ENCODE measurements around the gene PGAM5.

The PGAM5 gene

DNA sequence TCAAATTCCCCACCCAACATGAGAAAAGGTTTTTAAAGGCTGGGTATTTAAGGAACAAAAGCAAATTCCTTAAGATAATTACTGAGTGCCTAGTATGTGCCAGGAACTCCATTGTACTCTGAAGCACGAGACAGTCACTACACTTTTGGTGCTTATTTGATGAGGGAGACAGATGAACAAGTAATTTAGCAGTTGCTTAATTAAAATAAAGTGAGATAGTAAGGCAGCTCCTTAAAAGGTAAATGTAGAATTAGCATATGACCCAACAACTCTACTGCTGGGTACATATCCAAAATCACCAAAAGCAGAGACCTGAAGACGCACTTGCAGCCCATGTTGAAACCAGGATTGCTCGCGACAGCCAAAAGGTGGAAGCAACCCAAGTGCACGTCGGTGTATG is 44.8 kb upstream of the PGAM5 start:
- TF ChIP-seq, protein P1, sequence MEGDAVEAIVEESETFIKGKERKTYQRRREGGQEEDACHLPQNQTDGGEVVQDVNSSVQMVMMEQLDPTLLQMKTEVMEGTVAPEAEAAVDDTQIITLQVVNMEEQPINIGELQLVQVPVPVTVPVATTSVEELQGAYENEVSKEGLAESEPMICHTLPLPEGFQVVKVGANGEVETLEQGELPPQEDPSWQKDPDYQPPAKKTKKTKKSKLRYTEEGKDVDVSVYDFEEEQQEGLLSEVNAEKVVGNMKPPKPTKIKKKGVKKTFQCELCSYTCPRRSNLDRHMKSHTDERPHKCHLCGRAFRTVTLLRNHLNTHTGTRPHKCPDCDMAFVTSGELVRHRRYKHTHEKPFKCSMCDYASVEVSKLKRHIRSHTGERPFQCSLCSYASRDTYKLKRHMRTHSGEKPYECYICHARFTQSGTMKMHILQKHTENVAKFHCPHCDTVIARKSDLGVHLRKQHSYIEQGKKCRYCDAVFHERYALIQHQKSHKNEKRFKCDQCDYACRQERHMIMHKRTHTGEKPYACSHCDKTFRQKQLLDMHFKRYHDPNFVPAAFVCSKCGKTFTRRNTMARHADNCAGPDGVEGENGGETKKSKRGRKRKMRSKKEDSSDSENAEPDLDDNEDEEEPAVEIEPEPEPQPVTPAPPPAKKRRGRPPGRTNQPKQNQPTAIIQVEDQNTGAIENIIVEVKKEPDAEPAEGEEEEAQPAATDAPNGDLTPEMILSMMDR (IDR thresholded peaks at IDR 0.05; ENCODE audit: low read depth, low read length): no peak
- no peak overlapping the region for H3K4me3 ChIP-seq (ENCODE audit: low read depth, low read length)

DNA sequence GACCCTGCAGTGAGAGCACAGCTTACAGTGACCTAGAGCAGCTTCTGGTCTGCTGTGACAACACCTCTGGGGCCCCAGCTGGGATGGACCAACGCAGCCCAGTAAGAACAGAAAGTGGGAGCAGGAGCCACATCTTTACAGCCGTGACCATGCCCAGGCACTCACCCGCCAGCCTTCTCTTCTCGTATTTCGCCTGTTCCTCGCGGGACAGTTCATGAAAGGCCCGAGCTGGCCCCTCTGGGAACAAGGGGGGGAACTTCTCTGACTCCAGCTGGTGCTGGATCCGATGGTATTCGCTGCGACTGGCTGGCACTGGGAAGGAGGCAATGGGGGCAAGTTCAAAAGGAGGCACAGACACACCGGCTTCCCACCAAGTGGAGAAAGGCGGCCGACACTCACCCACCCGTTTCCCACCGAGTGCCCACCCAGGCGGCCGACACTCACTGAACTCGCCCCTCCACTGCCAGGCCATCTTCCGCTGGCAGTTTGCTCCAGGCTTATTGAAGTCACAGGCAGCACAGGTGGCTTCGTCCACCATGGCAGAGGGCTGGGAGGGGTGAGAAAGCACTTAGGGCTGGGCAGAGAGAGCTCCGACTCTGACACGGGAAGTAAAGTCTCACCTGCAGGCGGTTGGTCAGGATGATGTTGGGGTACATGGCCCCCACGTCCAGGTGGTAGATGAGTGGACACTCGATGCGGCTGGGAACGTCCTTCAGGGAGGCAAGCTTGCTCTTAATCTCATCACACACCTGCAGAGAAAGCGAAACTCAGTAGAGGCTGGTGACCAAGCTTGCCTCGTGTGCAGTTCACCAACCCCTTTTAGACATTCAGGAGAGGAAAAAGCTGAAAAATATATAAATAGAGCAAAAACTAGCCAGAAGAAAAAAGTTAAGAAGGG is 42.2 kb upstream of the PGAM5 start:
- H3K4me3 ChIP-seq (ENCODE audit: low read depth, low read length): no peak overlapping the region
- TF ChIP-seq, protein P1 (IDR thresholded peaks at IDR 0.05; ENCODE audit: low read depth, low read length): no peak

DNA sequence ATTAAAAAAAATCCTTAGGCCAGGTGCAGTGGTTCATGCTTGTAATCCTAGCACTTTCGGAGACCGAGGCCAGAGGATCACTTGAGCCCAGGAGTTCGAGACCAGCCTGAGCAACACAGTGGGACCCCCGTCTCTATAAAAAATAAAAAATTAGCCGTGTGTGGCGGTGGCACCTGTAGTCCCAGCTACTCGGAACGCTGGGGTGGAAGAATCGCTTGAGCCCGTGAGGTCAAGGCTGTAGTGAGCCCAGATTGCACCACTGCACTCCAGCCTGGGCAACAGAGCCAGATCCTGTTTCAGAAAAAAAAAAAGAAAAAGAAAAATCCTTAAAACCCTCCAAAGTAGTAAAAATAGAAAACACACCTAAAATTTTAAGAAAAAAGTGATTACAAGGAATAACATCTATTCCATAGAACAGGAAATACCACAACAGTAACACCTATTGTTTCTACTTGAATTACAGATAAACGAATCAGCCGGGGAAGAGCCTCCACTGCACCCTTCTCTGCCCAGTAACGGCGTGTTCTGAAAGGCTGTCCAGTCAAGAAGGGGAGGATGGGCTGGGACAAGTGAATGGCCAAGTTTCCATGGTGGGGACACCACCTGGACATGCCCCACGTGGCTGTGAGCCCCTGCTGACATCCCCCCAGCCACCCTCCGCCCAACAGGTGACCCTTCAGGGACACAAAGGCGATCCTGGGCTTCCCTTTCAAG is 41.3 kb upstream of the PGAM5 start:
- TF ChIP-seq, protein P1 (IDR thresholded peaks at IDR 0.05; ENCODE audit: low read depth, low read length): no peak
- H3K4me3 ChIP-seq (ENCODE audit: low read depth, low read length): no peak overlapping the region

DNA sequence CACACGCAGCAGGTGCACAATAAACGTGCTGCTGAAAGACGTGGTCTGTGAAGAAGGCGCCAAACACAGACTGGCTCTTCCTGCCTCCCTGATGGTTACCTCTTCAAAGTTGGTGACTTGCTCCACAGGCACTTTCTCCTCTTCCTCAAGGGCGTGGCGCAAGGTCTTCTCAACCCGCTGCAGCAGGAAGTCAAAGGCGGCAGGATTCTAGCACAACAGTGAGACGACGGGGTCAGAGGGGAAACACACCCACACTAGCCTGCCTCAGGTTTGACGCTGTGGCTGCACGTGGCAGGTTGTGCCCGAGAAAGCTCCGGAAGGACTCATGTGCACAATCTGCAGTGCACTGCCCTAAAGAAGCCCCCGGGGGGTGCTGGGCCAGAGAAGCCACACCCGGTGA is 38.5 kb upstream of the PGAM5 start:
- TF ChIP-seq, protein P1 (IDR thresholded peaks at IDR 0.05; ENCODE audit: low read depth, low read length): no peak
- H3K4me3 ChIP-seq (ENCODE audit: low read depth, low read length): no peak overlapping the region

DNA sequence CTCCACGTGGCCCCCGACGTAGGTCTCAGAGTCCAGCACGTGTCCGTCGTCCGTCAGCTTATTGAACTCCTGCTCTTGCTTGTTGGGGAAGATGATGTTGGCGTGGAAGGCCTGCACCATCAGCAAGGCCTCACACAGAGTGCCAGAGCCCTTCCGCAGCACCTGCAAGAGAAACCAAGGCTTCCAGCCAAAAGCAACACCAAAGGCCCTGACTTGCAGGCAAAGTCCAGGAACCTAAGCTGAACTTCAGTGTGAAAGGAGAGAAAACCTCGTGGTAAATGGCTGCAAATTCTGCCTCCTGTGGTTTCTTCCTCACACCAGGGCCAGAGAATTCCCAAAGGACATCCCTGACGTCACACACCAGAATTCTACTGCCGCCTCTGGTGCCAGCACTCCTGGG is 38.0 kb upstream of the PGAM5 start:
- H3K4me3 ChIP-seq (ENCODE audit: low read depth, low read length): no peak overlapping the region
- TF ChIP-seq, protein P1 (IDR thresholded peaks at IDR 0.05; ENCODE audit: low read depth, low read length): no peak

DNA sequence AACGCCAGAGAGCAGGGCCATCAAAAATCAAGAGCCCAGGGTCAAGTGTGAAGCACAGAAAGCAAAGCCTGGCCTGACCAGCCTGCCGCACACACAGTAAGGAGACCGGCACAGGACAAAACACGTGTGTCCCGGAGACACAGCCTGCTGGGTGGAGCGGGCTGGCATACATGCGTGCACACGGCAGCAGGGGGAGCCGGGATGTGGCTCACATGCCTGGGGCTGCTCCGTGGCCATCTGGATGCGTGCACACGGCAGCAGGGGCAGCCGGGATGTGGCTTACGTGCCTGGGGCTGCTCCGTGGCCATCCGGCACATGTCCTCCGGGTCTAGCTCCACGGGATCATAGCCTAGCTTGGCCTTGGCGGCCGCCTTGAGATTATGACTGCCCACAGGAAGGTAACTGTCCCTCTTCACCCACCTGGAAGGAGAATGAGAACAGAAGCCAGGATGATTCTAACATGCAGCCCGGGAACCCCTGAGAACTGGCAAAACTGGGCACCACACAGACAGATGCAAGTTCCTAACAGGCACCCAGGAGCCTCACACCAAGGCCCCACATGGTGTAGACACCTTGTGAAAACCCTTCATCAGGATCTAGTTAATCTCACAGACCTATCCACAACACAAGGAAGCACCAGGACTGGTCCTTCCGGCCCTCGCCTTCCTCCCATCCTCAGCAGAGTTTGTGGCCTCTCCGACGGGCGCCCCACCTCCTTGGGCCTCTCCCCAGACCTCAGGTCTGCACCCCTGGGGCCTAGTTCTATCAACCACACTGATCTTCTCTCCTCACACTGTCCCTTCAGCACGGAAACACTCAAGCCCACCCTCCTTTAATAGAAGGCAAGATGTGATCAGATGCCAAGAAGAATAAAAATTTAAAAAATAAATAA is 37.1 kb upstream of the PGAM5 start:
- TF ChIP-seq, protein P1 (IDR thresholded peaks at IDR 0.05; ENCODE audit: low read depth, low read length): no peak
- no peak overlapping the region for H3K4me3 ChIP-seq (ENCODE audit: low read depth, low read length)

Data from WI38 (cell line).